H1 (cell line): ENCODE results near the gene WDR31. TPM values are rescaled to one million over a fixed set of nuclear protein-coding genes. Genes with fewer than 3 reads are reported as not detected.

Experiments used
- CTCF ChIA-PET: fragments of 300-600 bp; sonication (Branson Sonifier 250); formaldehyde crosslinking; loops from one replicate; lab custom pipeline; 2021; ENCODE audit not compliant: partially characterized antibody; lab: Charles Lee
- POLR2A ChIA-PET: fragments of 300-600 bp; sonication (Branson Sonifier 250); formaldehyde crosslinking; loops from one replicate; lab custom pipeline; 2021; ENCODE audit warnings: inconsistent platforms; ENCODE audit not compliant: partially characterized antibody; lab: Charles Lee
- DNase-seq, 2 experiments: peaks; one replicate each; pipeline versions ENCODE4 v3.0.0 to v3.0.0-alpha.2; 2010 to 2022; ENCODE audit warnings: low spot score in 2 of 2, low read depth in 1 of 2, mixed read lengths in 1 of 2
- FAIRE-seq: peaks from 2 replicates; lab custom pipeline; 2011; peaks lifted over from hg19 to GRCh38; lab: Jason Lieb, UNC
- H2AFZ ChIP-seq: 2 replicates; pipeline ENCODE4 v1.8.1; 2012; ENCODE audit warnings: low read length, inconsistent platforms
- H2AK5ac ChIP-seq: 2 replicates; pipeline ENCODE4 v1.6.1; 2013; ENCODE audit warnings: low read depth, low read length
- H2BK120ac ChIP-seq: replicated peaks from 2 replicates; pipeline ENCODE3; 2013; ENCODE audit warnings: low read depth, low read length, inconsistent platforms
- H2BK12ac ChIP-seq: 2 replicates; pipeline ENCODE4 v1.6.1; 2013; ENCODE audit warnings: low read depth, low read length
- H2BK15ac ChIP-seq: 2 replicates; pipeline ENCODE4 v1.6.1; 2013; ENCODE audit warnings: low read length
- H2BK20ac ChIP-seq: 2 replicates; pipeline ENCODE4 v1.6.1; 2013; ENCODE audit warnings: low read length
- H2BK5ac ChIP-seq: 2 replicates; pipeline ENCODE4 v1.6.1; 2013; ENCODE audit warnings: low read depth, low read length
- H3K14ac ChIP-seq: 2 replicates; pipeline ENCODE4 v1.6.1; 2013; ENCODE audit warnings: inconsistent platforms; ENCODE audit not compliant: insufficient read length
- H3K18ac ChIP-seq: 2 replicates; pipeline ENCODE4 v1.6.1; 2013; ENCODE audit warnings: low read length; ENCODE audit errors: extremely low read depth
- H3K23ac ChIP-seq: 2 replicates; pipeline ENCODE4 v1.6.1; 2013; ENCODE audit warnings: inconsistent platforms; ENCODE audit not compliant: insufficient read length
- H3K23me2 ChIP-seq: 2 replicates; pipeline ENCODE4 v1.6.1; 2013; ENCODE audit warnings: low read depth, low read length
- H3K27ac ChIP-seq: 2 replicates; pipeline ENCODE4 v1.6.1; 2011; ENCODE audit warnings: low read depth, low read length, inconsistent platforms
- H3K27me3 ChIP-seq, 4 experiments: replicated peaks in 1 of 4; 1 replicate in 1 of 4; 2 replicates in 3 of 4; pipeline versions ENCODE4 v1.6.1 to v1.8.1; 2011 to 2013; ENCODE audit warnings: low read length in 3 of 4, mild to moderate bottlenecking in 3 of 4, inconsistent platforms in 2 of 4, mixed read lengths in 2 of 4, moderate library complexity in 1 of 4; ENCODE audit not compliant: control insufficient read depth in 3 of 4, insufficient read depth in 3 of 4; ENCODE audit errors: extremely low read depth in 1 of 4
- H3K36me3 ChIP-seq, 4 experiments: 2 replicates each; pipeline versions ENCODE4 v1.6.1 to v1.8.1; 2011 to 2013; ENCODE audit warnings: mild to moderate bottlenecking in 4 of 4, low read length in 3 of 4, moderate library complexity in 2 of 4, control low read depth in 1 of 4, inconsistent platforms in 1 of 4; ENCODE audit not compliant: insufficient read depth in 4 of 4, control insufficient read depth in 2 of 4
- H3K4ac ChIP-seq: replicated peaks from 2 replicates; pipeline ENCODE3; 2013; ENCODE audit warnings: low read length, low read depth, mixed read lengths, inconsistent platforms; ENCODE audit not compliant: insufficient read length
- H3K4me1 ChIP-seq, 4 experiments: replicated peaks in 1 of 4; 1 replicate in 1 of 4; 2 replicates in 3 of 4; pipeline versions ENCODE4 v1.6.1 to v1.8.1; 2011 to 2013; ENCODE audit warnings: low read length in 3 of 4, inconsistent platforms in 2 of 4, mixed read lengths in 1 of 4; ENCODE audit not compliant: insufficient read depth in 4 of 4, control insufficient read depth in 3 of 4
- H3K4me2 ChIP-seq, 2 experiments: 2 replicates each; pipeline versions ENCODE4 v1.6.1 to v1.8.1; 2011 to 2013; ENCODE audit warnings: low read depth in 2 of 2, low read length in 2 of 2, control low read depth in 1 of 2, inconsistent platforms in 1 of 2, mild to moderate bottlenecking in 1 of 2; ENCODE audit not compliant: insufficient read depth in 1 of 2
- H3K4me3 ChIP-seq, 4 experiments: fragments of 200-600, 300-600 bp in 1 of 4; sonication (generic), shearing (Covaris generic), sonication (Bioruptor Twin) in 1 of 4; 2 replicates each; pipeline versions ENCODE4 v1.5.1 to v1.8.1; 2011 to 2016; ENCODE audit warnings: low read length in 4 of 4, low read depth in 3 of 4, control low read depth in 2 of 4, inconsistent platforms in 2 of 4, mild to moderate bottlenecking in 2 of 4, mixed read lengths in 1 of 4, moderate library complexity in 1 of 4; ENCODE audit not compliant: insufficient read depth in 2 of 4; ENCODE audit errors: extremely low read depth in 1 of 4
- H3K56ac ChIP-seq: replicated peaks from 2 replicates; pipeline ENCODE3; 2013; ENCODE audit warnings: low read depth, mild to moderate bottlenecking, mixed read lengths, low read length, inconsistent platforms; ENCODE audit not compliant: insufficient read length
- H3K79me1 ChIP-seq: 2 replicates; pipeline ENCODE4 v1.6.1; 2013; ENCODE audit warnings: low read depth, low read length, control low read depth
- H3K79me2 ChIP-seq, 2 experiments: 2 replicates each; pipeline versions ENCODE4 v1.6.1 to v1.8.1; 2012 to 2013; ENCODE audit warnings: low read length in 2 of 2, mild to moderate bottlenecking in 2 of 2, inconsistent platforms in 1 of 2; ENCODE audit not compliant: insufficient read depth in 2 of 2, control insufficient read depth in 1 of 2
- H3K9ac ChIP-seq, 4 experiments: replicated peaks in 1 of 4; 1 replicate in 1 of 4; 2 replicates in 3 of 4; pipeline versions ENCODE4 v1.6.1 to v1.8.1; 2011 to 2013; ENCODE audit warnings: low read depth in 3 of 4, low read length in 3 of 4, control low read depth in 2 of 4, mild to moderate bottlenecking in 2 of 4, moderate library complexity in 2 of 4, inconsistent platforms in 1 of 4; ENCODE audit errors: extremely low read depth in 1 of 4
- H3K9me3 ChIP-seq, 2 experiments: 2 replicates each; pipeline versions ENCODE4 v1.6.1 to v1.8.1; 2012 to 2013; ENCODE audit warnings: mild to moderate bottlenecking in 2 of 2, moderate library complexity in 2 of 2, control low read depth in 1 of 2, inconsistent platforms in 1 of 2, low read depth in 1 of 2, low read length in 1 of 2, mixed read lengths in 1 of 2; ENCODE audit not compliant: insufficient read depth in 2 of 2
- H4K20me1 ChIP-seq, 2 experiments: replicated peaks in 1 of 2; 2 replicates each; pipeline versions ENCODE3 to v1.8.1; 2011 to 2013; ENCODE audit warnings: inconsistent platforms in 2 of 2, low read length in 2 of 2, mild to moderate bottlenecking in 1 of 2; ENCODE audit not compliant: insufficient read depth in 2 of 2, control insufficient read depth in 1 of 2
- H4K5ac ChIP-seq: 2 replicates; pipeline ENCODE4 v1.6.1; 2013; ENCODE audit warnings: low read length, low read depth, mixed read lengths, inconsistent platforms; ENCODE audit not compliant: insufficient read length
- H4K8ac ChIP-seq: 2 replicates; pipeline ENCODE4 v1.8.0; 2013; ENCODE audit warnings: mild to moderate bottlenecking, moderate library complexity, low read length, inconsistent platforms; ENCODE audit not compliant: insufficient read depth; ENCODE audit errors: extremely low read depth
- H4K91ac ChIP-seq: replicated peaks from 2 replicates; pipeline ENCODE3; 2013; ENCODE audit warnings: low read length, mixed read lengths, inconsistent platforms; ENCODE audit not compliant: insufficient read length
- EZH2 ChIP-seq: fragments of 200-600 bp; sonication (generic); IDR thresholded peaks from 2 replicates; pipeline ENCODE4 v1.7.1; 2012; ENCODE audit warnings: low read depth, mild to moderate bottlenecking, moderate library complexity, low read length, inconsistent platforms; ENCODE audit not compliant: severe bottlenecking
- GABPA ChIP-seq: IDR thresholded peaks from 2 replicates; pipeline ENCODE4 v1.6.1; 2011; ENCODE audit warnings: mild to moderate bottlenecking, low read length, moderate library complexity, borderline replicate concordance; ENCODE audit not compliant: insufficient read depth
- HDAC2 ChIP-seq, 2 experiments: fragments of 300-600 bp in 1 of 2; sonication (generic) in 1 of 2; IDR thresholded peaks; 2 replicates each; pipeline ENCODE4 v1.6.1; 2011 to 2012; ENCODE audit warnings: low read depth in 2 of 2, low read length in 2 of 2, mild to moderate bottlenecking in 2 of 2, moderate library complexity in 2 of 2, borderline replicate concordance in 1 of 2, inconsistent platforms in 1 of 2
- KDM1A ChIP-seq: fragments of 200-600, 300-600 bp; sonication (generic); IDR thresholded peaks from 2 replicates; pipeline ENCODE4 v1.7.1; 2016; ENCODE audit warnings: mild to moderate bottlenecking, low read length, borderline replicate concordance
- RAD21 ChIP-seq, 2 experiments: IDR thresholded peaks in 1 of 2; conservative IDR thresholded peaks in 1 of 2; 2 replicates each; pipeline ENCODE4 v1.6.1; 2011; ENCODE audit warnings: low read depth in 2 of 2, low read length in 2 of 2, improper control_type of control experiment in 1 of 2, inconsistent platforms in 1 of 2, mild to moderate bottlenecking in 1 of 2, moderate library complexity in 1 of 2
- RBBP5 ChIP-seq: IDR thresholded peaks from 2 replicates; pipeline ENCODE4 v1.7.1; 2012; ENCODE audit warnings: low read depth, mild to moderate bottlenecking, inconsistent platforms, low read length, moderate library complexity, borderline replicate concordance
- RFX5 ChIP-seq: IDR thresholded peaks from 2 replicates; pipeline ENCODE4 v1.6.1; 2011; ENCODE audit warnings: low read depth, low read length, improper control_type of control experiment, borderline replicate concordance
- SIX5 ChIP-seq: IDR thresholded peaks from 2 replicates; pipeline ENCODE4 v1.6.1; 2011; ENCODE audit warnings: mild to moderate bottlenecking, low read depth, low read length
- SP4 ChIP-seq: IDR thresholded peaks from 2 replicates; pipeline ENCODE4 v1.6.1; 2012; ENCODE audit warnings: low read length, inconsistent platforms
- TCF12 ChIP-seq: IDR thresholded peaks from 2 replicates; pipeline ENCODE4 v1.6.1; 2011; ENCODE audit warnings: low read depth, mild to moderate bottlenecking, low read length
- WGBS, 2 experiments: shearing (Covaris generic) in 1 of 2; methylation state at CpG; one replicate each; pipeline versions ENCODE4 v1.1.6 to v1.1.7; 2013 to 2015; ENCODE audit warnings: low lambda C conversion rate in 2 of 2, mixed read lengths in 2 of 2, inconsistent platforms in 1 of 2, low coverage in 1 of 2, missing lambda C conversion rate in 1 of 2; ENCODE audit not compliant: insufficient replicate concordance in 2 of 2, insufficient coverage in 1 of 2, insufficient read length in 1 of 2; ENCODE audit errors: extremely low coverage in 1 of 2, missing lambda C conversion rate in 1 of 2; 5-methylcytosine and 5-hydroxymethylcytosine counted together
- polyA plus RNA-seq, 7 experiments: library from polyadenylated mRNA; depleted of rRNA in 3 of 7; stranded (reverse) in 5 of 7; unstranded in 2 of 7; fragments of >200 nt in 5 of 7; fragments of 200-250 nt in 2 of 7; gene quantifications; 1 replicate in 5 of 7; 2 replicates in 1 of 7; 4 replicates in 1 of 7; pipeline versions ENCODE4 v1.2.1 to v1.2.3, GENCODE V29; 2011 to 2013; ENCODE audit warnings: missing spikeins in 2 of 7, mixed read lengths in 2 of 7
- total RNA-seq: library from RNA; stranded (reverse); fragmentation: NEBNext Ultra II Directional; extraction: Animal tissue kit (Norgen Biotek cat#: 25700); gene quantifications from 2 replicates; pipeline ENCODE4 v1.2.1, GENCODE V29; 2021
- TF ChIP-seq, protein P1 (sequence below): IDR thresholded peaks from 2 replicates; pipeline ENCODE4 v1.6.1; 2012; ENCODE audit warnings: inconsistent platforms
- TF ChIP-seq, protein P2 (sequence below): IDR thresholded peaks from 2 replicates; pipeline ENCODE4 v1.6.1; 2011; ENCODE audit warnings: low read depth, mild to moderate bottlenecking, low read length; ENCODE audit not compliant: insufficient read depth

WDR31 gene
- total and polyA plus RNA-seq, 2 of the 8 experiments (the other 6 are each of a cell fraction or from before 2014, with no cell fraction given): 0.27 to 0.28 TPM

DNA sequence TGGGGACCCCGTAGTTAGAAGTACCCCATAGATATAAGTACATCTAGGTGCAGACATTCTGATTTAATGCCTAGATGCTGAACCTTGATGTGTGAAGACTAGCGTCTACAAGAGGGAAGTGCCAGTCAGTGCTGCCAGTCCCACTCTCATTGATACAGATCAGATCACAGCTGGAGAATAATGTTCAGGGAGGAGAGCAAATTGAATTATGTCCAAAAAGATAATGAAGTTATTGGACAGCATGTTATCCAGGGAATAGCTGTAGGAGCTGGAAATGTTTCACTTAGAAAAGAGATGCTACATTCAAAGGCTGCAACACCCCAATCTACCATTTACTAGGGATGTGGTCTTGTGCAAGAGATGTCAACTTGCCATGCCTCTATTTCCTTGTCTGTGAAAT lies 21.0 kb downstream of the WDR31 start:
- no peak overlapping the region for H3K4ac ChIP-seq
- TF ChIP-seq KDM1A: no peak
- TF ChIP-seq RBBP5: no peak
- TF ChIP-seq, protein P1, sequence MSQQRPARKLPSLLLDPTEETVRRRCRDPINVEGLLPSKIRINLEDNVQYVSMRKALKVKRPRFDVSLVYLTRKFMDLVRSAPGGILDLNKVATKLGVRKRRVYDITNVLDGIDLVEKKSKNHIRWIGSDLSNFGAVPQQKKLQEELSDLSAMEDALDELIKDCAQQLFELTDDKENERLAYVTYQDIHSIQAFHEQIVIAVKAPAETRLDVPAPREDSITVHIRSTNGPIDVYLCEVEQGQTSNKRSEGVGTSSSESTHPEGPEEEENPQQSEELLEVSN: no peak
- TF ChIP-seq RFX5: no peak
- TF ChIP-seq EZH2: no peak
- TF ChIP-seq GABPA: no peak
- no peak for TF ChIP-seq HDAC2 (IDR thresholded peaks at IDR 0.05; ENCODE audit: borderline replicate concordance in 1 of 2, low read depth in 2 of 2, low read length in 2 of 2)
- TF ChIP-seq, protein P2, sequence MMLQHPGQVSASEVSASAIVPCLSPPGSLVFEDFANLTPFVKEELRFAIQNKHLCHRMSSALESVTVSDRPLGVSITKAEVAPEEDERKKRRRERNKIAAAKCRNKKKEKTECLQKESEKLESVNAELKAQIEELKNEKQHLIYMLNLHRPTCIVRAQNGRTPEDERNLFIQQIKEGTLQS: no peak
- no peak for TF ChIP-seq SIX5
- no peak for TF ChIP-seq TCF12
- TF ChIP-seq RAD21 (IDR thresholded peaks at IDR 0.05 in 1 of 2, conservative IDR thresholded peaks at IDR 0.05 in 1 of 2; ENCODE audit: low read depth in 2 of 2, low read length in 2 of 2): no peak
- TF ChIP-seq SP4: no peak
- H2BK20ac ChIP-seq: no peak overlapping the region
- no peaks in the 10 kb centered on the region for H3K79me1 ChIP-seq
- no peaks in the 10 kb centered on the region for H3K36me3 ChIP-seq
- CTCF ChIA-PET: interaction anchor here (0.9 to 3.3 kb wide), 11 partner anchors 8 to 274 kb away, joined by 3 to 19 read pairs (median 4); no protein-coding TSS in a partner anchor
- H3K4me1 ChIP-seq: no peaks in the 10 kb centered on the region
- no peaks in the 10 kb centered on the region; the same call in 1 of the 2 replicates for H3K23me2 ChIP-seq
- H2BK15ac ChIP-seq: no peak overlapping the region
- H4K91ac ChIP-seq: no peak overlapping the region
- H3K56ac ChIP-seq: no peak overlapping the region
- H3K18ac ChIP-seq: no peak overlapping the region
- DNase-seq: no peak
- H2BK5ac ChIP-seq: no peak overlapping the region
- no peak overlapping the region for H3K4me2 ChIP-seq
- no peaks in the 10 kb centered on the region for H3K9me3 ChIP-seq
- H3K27ac ChIP-seq: no peak overlapping the region
- no peak overlapping the region for H3K14ac ChIP-seq
- H3K79me2 ChIP-seq: no peaks in the 10 kb centered on the region
- FAIRE-seq: no peak
- POLR2A ChIA-PET: interaction anchor here (1.0 kb wide), 1 partner anchor 31 kb away, joined by 4 read pairs; no protein-coding TSS in a partner anchor
- H4K8ac ChIP-seq: no peak overlapping the region
- H3K27me3 ChIP-seq: peaks cover 0 to 2% (median under 1%) of the 10 kb centered on the region in 4 experiments; a peak in 2 of 7 replicates
- no peak overlapping the region for H3K4me3 ChIP-seq
- WGBS, 2 experiments: 66% methylated on average over 2 of the region's 2 CpGs; no CpG with 5 or more reads in 1 of the 2 experiments
- no peak overlapping the region for H4K5ac ChIP-seq
- H2AFZ ChIP-seq: no peak overlapping the region
- H4K20me1 ChIP-seq: no peaks in the 10 kb centered on the region
- H2BK12ac ChIP-seq: no peak overlapping the region
- H2BK120ac ChIP-seq: no peak overlapping the region
- H3K9ac ChIP-seq: no peak overlapping the region
- H2AK5ac ChIP-seq: no peak overlapping the region
- no peak overlapping the region for H3K23ac ChIP-seq
